Jurkat, Clone E6-1 (cell line): Measurements from ENCODE around the gene ESRP2.

Experiments
- DNase-seq: peaks from one replicate; pipeline ENCODE4 v3.0.0-alpha.2; 2011; ENCODE audit warnings: low read depth, low spot score
- H3K4me3 ChIP-seq: 2 replicates; pipeline ENCODE4 v1.5.1; 2011; ENCODE audit warnings: mild to moderate bottlenecking, low read length, control low read depth, moderate library complexity

Gene ESRP2

GRCh38 chr16:68265078-68265920 is 29.4 kb upstream of the ESRP2 start:
- DNase-seq: no peak
- peak overlapping the region; percentile 93 for H3K4me3 ChIP-seq

- DNase-seq: no peak
Measured at GRCh38 chr16:68264128-68265077, 28.5 kb upstream of the ESRP2 start, which contains the start of gene SLC7A6. Gene SLC7A6 (plus strand): TSS chr16:68264526. CDS start chr16:68274727, 10,201 bp downstream.

GRCh38 chr16:68263559-68264127 is 27.7 kb upstream of the ESRP2 start:
- DNase-seq: no peak

More at GRCh38 chr16:68264128-68265077, 28.5 kb upstream of the ESRP2 start, which contains the start of gene SLC7A6:
- H3K4me3 ChIP-seq: peak within 1 kb of the TSS; percentile 93

GRCh38 chr16:68259007-68259825 is 23.3 kb upstream of the ESRP2 start:
- no peak for DNase-seq

More at GRCh38 chr16:68263559-68264127, 27.7 kb upstream of the ESRP2 start:
- H3K4me3 ChIP-seq: peak overlapping the region; percentile 93

GRCh38 chr16:68257906-68258800 is 22.2 kb upstream of the ESRP2 start:
- DNase-seq: no peak
- H3K4me3 ChIP-seq: peak overlapping the region; percentile 31

More at GRCh38 chr16:68259007-68259825, 23.3 kb upstream of the ESRP2 start:
- no peak overlapping the region for H3K4me3 ChIP-seq

GRCh38 chr16:68257251-68257905 is 21.5 kb upstream of the ESRP2 start:
- peak; percentile 96 for DNase-seq
- H3K4me3 ChIP-seq: peak overlapping the region; percentile 31

- no peak overlapping the region for H3K4me3 ChIP-seq
- DNase-seq: no peak
Measured at GRCh38 chr16:68255712-68256111, 19.8 kb upstream of the ESRP2 start.

- no peak for DNase-seq
- H3K4me3 ChIP-seq: no peak overlapping the region
Measured at GRCh38 chr16:68253721-68254120, 17.8 kb upstream of the ESRP2 start.

GRCh38 chr16:68252383-68252782 is 16.5 kb upstream of the ESRP2 start:
- DNase-seq: no peak
- no peak overlapping the region for H3K4me3 ChIP-seq

GRCh38 chr16:68251832-68252231 is 15.9 kb upstream of the ESRP2 start:
- no peak for DNase-seq
- H3K4me3 ChIP-seq: no peak overlapping the region

- H3K4me3 ChIP-seq: no peak overlapping the region
- DNase-seq: no peak
Measured at GRCh38 chr16:68250951-68251350, 15.0 kb upstream of the ESRP2 start.

GRCh38 chr16:68249371-68249770 is 13.4 kb upstream of the ESRP2 start:
- no peak for DNase-seq

GRCh38 chr16:68247932-68248331 is 12.0 kb upstream of the ESRP2 start:
- H3K4me3 ChIP-seq: no peak overlapping the region
- no peak for DNase-seq

More at GRCh38 chr16:68249371-68249770, 13.4 kb upstream of the ESRP2 start:
- no peak overlapping the region for H3K4me3 ChIP-seq

- no peak overlapping the region for H3K4me3 ChIP-seq
- no peak for DNase-seq
Measured at GRCh38 chr16:68247400-68247799, 11.5 kb upstream of the ESRP2 start.

GRCh38 chr16:68246666-68247065 is 10.7 kb upstream of the ESRP2 start:
- no peak for DNase-seq
- H3K4me3 ChIP-seq: no peak overlapping the region

- H3K4me3 ChIP-seq: peak overlapping the region; percentile 89
- no peak for DNase-seq
Measured at GRCh38 chr16:68246121-68246520, 10.2 kb upstream of the ESRP2 start.
